GM12864 (cell line): ENCODE measurements around the gene ZNF79.
A peak's percentile ranks its signal among the peaks of the same experiment; 100 is the strongest.

Source experiments
- DNase-seq: peaks from one replicate; pipeline ENCODE4 v3.0.0-alpha.2; 2011; ENCODE audit warnings: low read depth
- H3K4me3 ChIP-seq: 2 replicates; pipeline ENCODE4 v1.5.1; 2011; ENCODE audit warnings: mild to moderate bottlenecking, low read depth, low read length, control low read depth
- CTCF ChIP-seq: IDR thresholded peaks from 2 replicates; pipeline ENCODE4 v1.5.1; 2011; ENCODE audit warnings: low read depth, mild to moderate bottlenecking, moderate library complexity, low read length, control low read depth, inconsistent platforms; ENCODE audit errors: missing control alignments

Gene ZNF79

GRCh38 chr9:127449332-127449966, 25.3 kb downstream of the ZNF79 start:
- H3K4me3 ChIP-seq = peak overlapping the region; percentile 76
- no peak for DNase-seq
- no peak for TF ChIP-seq CTCF

GRCh38 chr9:127450243-127450760, 26.1 kb downstream of the ZNF79 start:
- no peak for DNase-seq
- TF ChIP-seq CTCF = no peak
- peak overlapping the region; percentile 76 for H3K4me3 ChIP-seq

GRCh38 chr9:127450830-127451607, 26.8 kb downstream of the ZNF79 start, which contains the start of the genes LRSAM1 and RPL12:
Gene LRSAM1, plus strand, starts transcription at chr9:127451510. Its CDS starts 3,018 bp downstream, at chr9:127454528.
Gene RPL12, minus strand, starts transcription at chr9:127451406. Its CDS starts 89 bp downstream, at chr9:127451317.
- DNase-seq = peak; percentile 89
- H3K4me3 ChIP-seq = peak within 1 kb of the TSS; percentile 76
- TF ChIP-seq CTCF = no peak

- no peak for DNase-seq
- TF ChIP-seq CTCF = no peak
Observed at GRCh38 chr9:127451608-127451857, 27.4 kb downstream of the ZNF79 start.

GRCh38 chr9:127451858-127452656, 27.9 kb downstream of the ZNF79 start:
- H3K4me3 ChIP-seq = peak overlapping the region; percentile 76
- peak; percentile 16 for TF ChIP-seq CTCF
- no peak for DNase-seq

More at GRCh38 chr9:127451608-127451857, 27.4 kb downstream of the ZNF79 start:
- peak overlapping the region; percentile 76 for H3K4me3 ChIP-seq

GRCh38 chr9:127452691-127453090, 28.5 kb downstream of the ZNF79 start:
- H3K4me3 ChIP-seq = peak overlapping the region; percentile 76; the same call in 1 of the 2 replicates
- TF ChIP-seq CTCF = peak; percentile 0
- DNase-seq = no peak
